CD4-positive, alpha-beta T cell treated with Interleukin-12 subunit alpha and Interleukin-12 subunit beta, for 1 hour (primary cell): ENCODE measurements around the gene TPSG1.
"Not testable (repeated sequence)": the region's sequence is repeated elsewhere in the genome, so short reads cannot be mapped to it uniquely, and the experiment has no call there.

Experiments
- DNase-seq: peaks from one replicate; pipeline ENCODE4 v3.0.0-alpha.2; 2020

Gene TPSG1

GRCh38 chr16:1230084-1230470 lies 5.0 kb upstream of the TPSG1 start, which contains the start of gene TPSB2:
TPSB2 (minus strand) TSS chr16:1230184; CDS start chr16:1229951, 233 bp downstream.
- DNase-seq = not testable (repeated sequence)

- DNase-seq = not testable (repeated sequence)
Measured at GRCh38 chr16:1229476-1229875, 4.4 kb upstream of the TPSG1 start.

DNA sequence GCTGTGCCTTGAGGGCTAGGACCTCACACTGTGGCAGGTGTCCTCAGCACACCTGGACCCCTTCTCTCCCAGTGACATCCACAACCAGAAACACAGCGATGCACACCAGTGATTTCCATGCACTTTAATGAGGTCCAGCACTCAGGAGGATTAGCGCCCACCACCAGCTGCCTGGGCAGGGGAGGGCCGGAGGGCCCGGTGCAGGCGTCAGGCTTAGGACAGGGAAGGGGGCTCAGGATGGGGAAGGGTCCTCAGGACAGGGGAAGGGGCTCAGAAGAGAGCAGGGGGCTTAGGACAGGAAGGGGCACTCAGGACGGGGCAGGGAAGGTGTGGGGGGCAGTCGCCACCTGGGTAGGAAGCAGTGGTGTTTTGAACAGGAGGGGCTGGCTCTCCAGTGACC lies 3.2 kb upstream of the TPSG1 start:
- DNase-seq = not testable (repeated sequence)

GRCh38 chr16:1226692-1227091 lies 1.6 kb upstream of the TPSG1 start:
- DNase-seq = not testable (repeated sequence)

DNA sequence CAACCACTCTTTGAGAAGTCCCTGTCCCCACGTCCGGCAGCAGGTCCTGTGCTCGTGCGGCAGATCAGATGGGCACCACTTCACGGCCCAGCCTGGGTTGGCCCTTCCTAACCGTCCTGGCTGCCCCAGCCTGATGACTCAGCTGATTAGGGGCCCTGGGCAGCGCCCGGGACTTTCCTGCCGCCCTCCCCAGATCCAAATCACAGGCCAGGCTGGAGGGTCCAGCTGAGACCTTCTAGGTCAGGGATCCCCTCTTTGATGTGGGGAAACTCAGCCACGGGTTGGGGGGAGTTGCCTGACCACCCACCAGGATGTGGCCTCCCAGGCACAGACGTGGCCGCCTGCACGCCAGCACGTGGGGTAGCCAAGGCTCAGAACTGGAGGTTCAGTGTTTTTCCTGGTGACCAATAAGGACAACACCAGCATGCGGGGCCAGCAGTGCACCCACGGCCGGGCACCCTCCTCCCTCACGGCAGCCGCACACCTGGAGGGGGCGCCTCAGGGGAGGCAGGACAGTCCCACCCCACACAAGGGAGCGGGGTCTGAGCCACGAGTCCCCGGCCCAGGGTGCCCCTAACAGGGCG lies 752 bp upstream of the TPSG1 start:
- not testable (repeated sequence) for DNase-seq

DNA sequence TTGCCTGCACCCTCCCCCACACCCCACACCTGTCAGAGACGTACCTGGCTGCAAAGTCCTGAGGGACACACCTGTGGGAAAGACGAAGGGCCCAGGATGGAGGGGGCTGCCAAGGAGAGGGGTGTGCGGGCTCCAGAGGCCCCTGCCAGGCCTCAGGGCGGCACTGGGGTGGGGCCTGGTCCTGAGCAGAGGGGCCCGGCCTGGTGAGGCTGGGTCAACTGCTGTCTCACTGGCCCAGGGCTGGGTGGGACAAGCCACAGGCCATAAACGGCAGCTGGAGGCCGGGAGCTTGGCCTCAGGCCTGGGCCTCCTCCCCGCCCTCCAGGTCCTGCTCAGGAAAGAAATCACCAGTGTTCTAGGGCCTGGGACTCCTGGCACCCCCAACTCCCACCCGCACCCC lies 510 bp downstream of the TPSG1 start:
- no peak for DNase-seq

DNA sequence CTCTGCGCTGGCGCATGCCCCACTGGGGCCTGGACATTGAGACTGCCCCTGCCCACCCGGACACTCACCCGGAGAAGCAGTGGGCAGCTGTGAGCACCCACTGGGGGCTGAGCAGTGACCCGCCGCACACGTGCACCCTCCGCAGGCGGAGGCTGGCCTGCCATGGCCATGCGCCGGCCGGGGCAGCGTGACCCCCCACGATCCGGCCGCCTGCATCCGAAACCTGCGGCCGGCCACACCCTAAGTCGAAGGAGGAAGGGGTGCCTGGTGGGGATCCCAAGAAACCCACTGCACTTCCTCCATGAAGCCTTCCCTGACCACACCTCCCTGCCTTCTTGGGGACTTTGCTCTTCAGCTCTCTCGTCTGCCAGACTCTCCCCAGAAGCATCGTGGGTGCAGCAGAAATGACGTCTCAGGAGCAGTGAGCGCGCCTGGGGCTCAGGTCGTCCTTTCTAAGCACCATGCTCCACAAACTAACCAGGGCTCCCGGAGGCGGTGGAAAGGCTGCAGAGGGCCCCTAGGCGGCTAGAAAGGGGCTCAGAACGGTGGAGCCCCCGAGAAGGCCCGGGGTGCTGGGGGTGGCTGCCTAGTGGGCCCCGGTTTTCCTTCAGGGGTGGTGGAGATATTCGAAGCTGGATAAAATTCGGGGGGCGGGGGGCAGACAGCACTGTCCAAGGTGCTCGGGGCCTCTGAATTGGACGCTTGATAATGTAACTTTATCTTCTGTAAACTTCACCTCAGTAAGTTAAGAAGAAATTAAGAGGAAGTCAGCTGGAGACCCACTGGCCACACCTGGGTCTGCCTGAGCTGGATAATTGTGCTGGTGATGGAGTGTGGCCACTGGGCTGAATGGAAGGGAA lies 1.5 kb downstream of the TPSG1 start:
- DNase-seq = no peak

DNA sequence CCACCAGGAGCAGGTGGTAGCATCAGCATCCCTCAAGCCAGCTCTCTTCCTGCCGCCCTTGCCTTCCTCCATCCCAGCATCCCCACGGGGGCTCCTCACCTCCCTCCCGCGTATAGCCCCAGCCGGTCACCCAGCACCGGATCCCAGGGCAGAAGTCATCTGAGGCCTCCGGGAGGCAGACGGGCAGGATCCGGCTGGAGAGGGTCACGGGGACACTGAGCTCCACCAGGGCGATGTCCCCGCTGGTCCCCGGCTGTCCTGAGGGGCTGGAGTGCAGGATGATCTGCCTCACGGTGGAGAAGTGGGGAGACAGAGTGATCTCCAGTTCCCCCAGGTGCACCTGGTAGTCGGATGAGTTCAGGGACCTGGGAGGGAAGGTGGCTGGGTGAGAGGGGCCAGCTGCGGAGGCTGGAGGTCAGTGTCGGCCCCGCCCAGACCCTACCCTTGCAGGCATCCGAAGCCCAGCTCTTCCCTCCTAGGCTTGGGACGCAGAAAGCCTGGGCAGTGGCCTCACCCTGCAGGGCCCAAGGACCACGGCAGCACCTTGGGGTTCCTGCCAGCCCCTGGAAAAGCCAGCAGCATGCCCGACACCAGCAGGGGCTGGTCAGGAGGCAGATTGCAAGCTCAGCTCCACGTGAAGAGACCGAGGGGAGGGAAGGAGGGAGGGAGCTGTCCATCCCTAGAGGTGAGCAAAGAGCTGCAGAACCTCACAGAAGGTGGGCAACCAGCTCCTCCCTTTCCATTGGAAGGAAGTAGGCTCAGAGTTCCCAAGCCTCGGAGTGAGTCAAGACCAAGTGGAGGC lies 2.3 kb downstream of the TPSG1 start:
- no peak for DNase-seq

DNA sequence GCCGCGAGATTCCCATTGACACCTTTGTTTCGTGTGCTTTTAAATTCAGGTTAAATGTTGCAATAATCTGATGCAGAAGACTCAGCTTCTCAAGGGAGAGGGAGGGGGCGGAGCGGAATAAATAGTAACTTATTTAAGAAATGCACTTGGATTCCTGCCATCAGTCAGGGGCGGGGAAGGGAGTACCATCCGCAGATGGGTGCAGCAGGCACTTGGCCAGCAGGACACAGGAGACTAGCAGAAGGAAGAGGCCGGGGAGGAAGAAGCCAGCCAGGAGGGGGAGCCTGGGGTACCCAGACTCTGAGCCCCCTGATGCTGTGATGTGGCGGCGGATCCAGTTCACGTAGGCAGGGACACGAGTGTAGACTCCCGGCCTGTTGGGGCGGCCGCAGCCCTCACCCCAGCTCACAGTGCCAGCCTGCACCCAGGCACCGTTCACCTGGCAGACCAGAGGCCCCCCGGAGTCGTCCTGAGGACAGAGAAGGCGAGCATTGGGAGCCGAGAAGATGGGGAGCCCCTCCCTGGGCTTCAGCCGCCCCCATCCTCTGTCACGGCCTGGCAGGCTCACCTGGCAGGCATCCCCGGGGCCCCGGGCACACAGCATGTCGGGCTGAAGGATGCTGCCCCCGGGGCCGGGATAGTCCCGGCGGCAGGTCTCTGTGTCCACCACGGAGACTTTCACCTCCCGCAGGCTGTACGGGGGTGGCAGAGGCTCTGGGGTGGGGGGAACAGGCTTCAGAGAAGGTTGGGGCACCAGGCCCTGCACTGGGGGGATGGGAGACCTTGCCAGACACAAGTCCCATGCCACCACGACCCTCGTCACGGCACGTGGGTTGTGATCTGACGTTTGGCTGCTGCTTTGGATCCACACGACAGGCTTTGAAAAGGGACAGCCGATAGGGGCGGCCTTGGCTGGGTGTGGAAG lies 3.2 kb downstream of the TPSG1 start:
- DNase-seq = no peak

GRCh38 chr16:1220841-1221627 lies 4.0 kb downstream of the TPSG1 start:
- DNase-seq = no peak

DNA sequence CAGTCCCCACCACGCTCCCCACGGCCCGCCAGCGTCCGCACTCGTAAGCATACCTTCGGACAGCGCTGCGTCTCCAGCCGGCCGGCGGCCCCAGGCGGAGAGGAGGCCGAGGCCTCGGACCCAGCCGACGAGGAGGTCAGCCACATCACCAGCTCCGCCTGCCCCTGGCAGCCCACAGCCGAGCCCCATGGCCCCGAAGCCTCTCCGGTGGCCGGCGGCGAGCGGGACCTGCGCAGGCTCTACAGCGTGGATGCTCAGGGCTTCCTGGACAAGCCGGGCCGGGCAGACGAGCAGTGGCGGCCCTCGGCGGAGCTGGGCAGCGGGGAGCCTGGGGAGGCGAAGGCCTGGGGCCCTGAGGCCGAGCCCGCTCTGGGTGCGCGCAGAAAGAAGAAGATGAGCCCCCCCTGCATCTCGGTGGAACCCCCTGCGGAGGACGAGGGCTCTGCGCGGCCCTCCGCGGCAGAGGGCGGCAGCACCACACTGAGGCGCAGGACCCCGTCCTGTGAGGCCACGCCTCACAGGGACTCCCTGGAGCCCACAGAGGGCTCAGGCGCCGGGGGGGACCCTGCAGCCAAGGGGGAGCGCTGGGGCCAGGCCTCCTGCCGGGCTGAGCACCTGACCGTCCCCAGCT lies 4.9 kb downstream of the TPSG1 start:
- no peak for DNase-seq

DNA sequence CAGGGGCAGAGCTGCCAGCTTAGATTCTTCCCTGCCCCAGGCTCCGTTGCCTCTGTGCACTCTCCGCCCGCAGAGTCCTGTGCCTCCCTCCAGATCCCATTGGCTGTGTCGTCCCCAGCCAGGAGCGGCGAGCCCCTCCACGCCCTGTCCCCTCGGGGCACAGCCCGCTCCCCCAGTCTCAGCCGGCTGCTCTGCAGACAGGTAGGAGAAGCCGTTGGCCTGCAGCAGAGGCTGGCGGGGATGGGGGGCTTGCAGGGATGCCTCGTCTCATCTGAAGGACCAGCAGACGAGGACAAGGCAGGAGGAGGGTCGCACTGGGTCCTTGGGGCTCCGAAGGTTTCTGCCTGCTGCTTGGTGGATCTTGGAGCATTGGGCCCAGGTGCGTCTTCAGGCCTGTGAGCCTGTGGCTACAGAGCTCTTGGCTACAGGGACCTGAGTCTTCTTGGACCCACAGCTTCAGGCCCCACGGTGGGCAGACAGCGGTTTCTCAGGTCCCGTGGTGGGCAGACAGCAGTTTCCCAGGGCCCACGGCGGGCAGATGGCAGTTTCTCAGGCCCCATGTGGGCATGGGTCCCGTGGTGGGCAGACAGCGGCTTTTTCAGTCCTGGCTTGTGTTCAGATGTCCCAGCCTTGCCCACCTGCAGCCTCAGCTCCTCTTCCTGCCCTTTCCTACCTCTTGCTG lies 6.0 kb downstream of the TPSG1 start:
- DNase-seq = no peak

- no peak for DNase-seq
Measured at GRCh38 chr16:1218061-1218929, 6.8 kb downstream of the TPSG1 start.

DNA sequence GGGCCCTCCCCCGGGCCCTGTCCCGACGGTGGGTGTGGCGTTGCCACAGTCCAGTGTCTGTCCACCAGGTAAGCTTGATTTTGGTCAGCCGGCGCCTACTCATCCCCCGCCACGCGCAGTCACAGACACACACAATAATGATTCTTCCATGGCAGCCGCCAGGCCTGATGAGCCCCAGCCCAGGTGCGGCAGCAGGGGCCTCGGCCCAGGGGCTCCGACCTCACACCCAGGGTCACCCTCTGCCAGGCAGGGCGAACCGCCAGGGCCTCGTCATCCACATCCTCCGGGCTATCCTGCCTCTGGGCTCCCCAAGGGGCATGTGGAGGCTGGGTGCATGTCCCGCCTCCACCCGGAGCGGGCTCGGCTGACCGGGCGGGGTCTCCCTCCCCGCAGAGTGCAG lies 7.5 kb downstream of the TPSG1 start:
- DNase-seq = no peak

GRCh38 chr16:1216681-1217400 lies 8.2 kb downstream of the TPSG1 start:
- no peak for DNase-seq

GRCh38 chr16:1216296-1216619 lies 8.8 kb downstream of the TPSG1 start:
- no peak for DNase-seq

DNA sequence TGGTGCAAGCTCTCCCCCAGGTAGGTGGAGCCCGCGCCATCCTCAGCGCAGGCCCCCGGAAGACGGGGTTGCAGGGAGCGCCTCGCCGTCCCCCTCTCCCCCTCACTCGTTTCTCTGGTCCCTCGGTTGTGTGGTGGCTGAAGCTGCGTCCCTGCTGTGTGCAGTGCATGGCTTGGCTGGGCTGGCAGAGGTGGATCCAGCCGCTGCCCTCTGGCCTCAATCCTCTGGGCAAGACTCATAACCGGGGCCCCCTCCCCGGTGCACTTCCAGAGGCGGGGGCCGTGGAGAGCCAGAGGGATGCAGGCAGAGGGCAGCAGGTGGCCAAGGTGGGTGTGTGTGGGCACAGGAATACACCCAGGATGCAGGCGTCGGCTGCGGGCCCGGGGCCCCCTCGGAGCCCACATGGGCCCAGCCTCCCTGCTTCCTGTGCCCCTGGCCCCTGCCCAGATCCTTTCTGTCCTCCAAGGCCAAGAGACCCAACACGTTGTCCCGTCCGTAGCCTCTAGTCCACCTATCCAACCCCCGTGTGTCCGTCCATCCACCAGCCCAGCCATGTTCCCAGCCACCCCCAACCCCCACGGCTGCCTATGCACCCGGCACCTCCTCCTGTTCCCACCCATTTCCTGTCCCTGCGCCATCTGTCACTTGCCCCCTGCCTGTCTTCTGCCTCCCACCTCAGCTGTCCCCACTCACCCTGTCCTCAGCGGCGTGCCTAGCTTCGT lies 9.3 kb downstream of the TPSG1 start:
- no peak for DNase-seq

DNA sequence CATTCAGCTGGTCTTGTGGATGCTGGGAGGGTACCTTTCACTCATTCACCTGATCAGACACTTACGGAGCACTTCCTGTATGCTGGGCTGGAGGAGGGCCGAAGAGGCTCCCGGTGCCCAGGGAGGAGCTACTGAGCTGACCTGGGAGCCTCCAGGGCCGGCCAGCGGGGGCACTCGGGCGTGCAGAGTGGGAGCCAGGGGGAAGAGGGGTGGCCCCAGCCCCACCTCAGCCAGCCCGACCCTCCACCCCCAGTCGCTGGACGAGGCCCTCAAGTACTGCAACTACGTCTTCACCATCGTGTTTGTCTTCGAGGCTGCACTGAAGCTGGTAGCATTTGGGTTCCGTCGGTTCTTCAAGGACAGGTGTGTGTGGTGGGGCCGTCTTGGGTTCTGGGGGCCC lies 10.3 kb downstream of the TPSG1 start:
- DNase-seq = no peak
